ENCODE measurements around the gene SPP1.

SPP1 gene

DNA sequence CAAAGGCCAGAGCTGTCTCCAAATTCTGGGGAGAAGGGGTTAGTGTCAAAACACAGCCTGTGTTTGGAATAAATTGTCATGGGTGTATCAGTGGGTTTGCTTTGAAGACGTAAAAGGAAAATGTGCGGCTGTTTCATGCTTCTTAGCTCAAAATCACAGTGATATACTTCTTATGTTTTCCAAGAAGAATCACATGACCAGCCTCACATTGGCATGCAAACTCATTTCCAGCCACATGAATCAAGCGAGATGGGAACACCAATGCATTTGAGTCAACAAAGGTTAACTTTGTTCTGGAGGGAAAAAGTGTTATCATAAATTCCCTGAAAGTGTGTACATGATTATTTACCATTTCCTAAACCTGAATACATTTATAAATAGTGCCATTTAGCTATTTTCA is 19.0 kb upstream of the SPP1 start:
- H3K27me3 ChIP-seq (replicated peaks; ENCODE audit: control insufficient read depth, insufficient read depth, low read length): no peaks in the 10 kb centered on the region; the same call in 1 of the 2 replicates
- H3K36me3 ChIP-seq (ENCODE audit: control insufficient read depth, insufficient read depth, low read length): no peaks in the 10 kb centered on the region
- no peak overlapping the region for H3K4me3 ChIP-seq (replicated peaks; ENCODE audit: low read depth, low read length)
- no peak for DNase-seq (ENCODE audit: extremely low read depth, insufficient read length)
- TF ChIP-seq, protein P1, sequence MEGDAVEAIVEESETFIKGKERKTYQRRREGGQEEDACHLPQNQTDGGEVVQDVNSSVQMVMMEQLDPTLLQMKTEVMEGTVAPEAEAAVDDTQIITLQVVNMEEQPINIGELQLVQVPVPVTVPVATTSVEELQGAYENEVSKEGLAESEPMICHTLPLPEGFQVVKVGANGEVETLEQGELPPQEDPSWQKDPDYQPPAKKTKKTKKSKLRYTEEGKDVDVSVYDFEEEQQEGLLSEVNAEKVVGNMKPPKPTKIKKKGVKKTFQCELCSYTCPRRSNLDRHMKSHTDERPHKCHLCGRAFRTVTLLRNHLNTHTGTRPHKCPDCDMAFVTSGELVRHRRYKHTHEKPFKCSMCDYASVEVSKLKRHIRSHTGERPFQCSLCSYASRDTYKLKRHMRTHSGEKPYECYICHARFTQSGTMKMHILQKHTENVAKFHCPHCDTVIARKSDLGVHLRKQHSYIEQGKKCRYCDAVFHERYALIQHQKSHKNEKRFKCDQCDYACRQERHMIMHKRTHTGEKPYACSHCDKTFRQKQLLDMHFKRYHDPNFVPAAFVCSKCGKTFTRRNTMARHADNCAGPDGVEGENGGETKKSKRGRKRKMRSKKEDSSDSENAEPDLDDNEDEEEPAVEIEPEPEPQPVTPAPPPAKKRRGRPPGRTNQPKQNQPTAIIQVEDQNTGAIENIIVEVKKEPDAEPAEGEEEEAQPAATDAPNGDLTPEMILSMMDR (IDR thresholded peaks at IDR 0.05; ENCODE audit: insufficient read depth, low read length, poor library complexity, severe bottlenecking): no peak

DNA sequence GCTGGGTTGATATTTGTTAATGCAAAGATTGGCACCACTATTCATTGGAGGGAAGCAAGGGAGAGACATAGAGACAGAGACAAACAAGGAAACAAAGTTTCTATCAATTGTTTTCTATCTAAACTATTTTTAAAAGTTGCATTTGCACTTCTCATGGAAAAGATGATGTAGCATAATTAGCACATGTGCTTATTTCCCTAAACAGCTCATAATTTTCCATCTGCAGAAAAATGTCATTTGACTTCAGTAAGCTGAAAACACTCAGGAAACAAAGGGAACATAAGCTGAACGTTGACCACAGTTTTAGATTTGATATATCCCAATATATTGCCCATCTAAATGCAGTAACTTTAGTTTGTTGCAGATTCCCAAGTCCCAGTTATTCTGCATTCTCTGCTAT is 18.5 kb upstream of the SPP1 start:
- TF ChIP-seq, protein P1 (IDR thresholded peaks at IDR 0.05; ENCODE audit: insufficient read depth, low read length, poor library complexity, severe bottlenecking): no peak
- H3K36me3 ChIP-seq (ENCODE audit: control insufficient read depth, insufficient read depth, low read length): no peaks in the 10 kb centered on the region
- H3K4me3 ChIP-seq (replicated peaks; ENCODE audit: low read depth, low read length): no peak overlapping the region
- no peak for DNase-seq (ENCODE audit: extremely low read depth, insufficient read length)
- H3K27me3 ChIP-seq (replicated peaks; ENCODE audit: control insufficient read depth, insufficient read depth, low read length): no peaks in the 10 kb centered on the region; the same call in 1 of the 2 replicates

DNA sequence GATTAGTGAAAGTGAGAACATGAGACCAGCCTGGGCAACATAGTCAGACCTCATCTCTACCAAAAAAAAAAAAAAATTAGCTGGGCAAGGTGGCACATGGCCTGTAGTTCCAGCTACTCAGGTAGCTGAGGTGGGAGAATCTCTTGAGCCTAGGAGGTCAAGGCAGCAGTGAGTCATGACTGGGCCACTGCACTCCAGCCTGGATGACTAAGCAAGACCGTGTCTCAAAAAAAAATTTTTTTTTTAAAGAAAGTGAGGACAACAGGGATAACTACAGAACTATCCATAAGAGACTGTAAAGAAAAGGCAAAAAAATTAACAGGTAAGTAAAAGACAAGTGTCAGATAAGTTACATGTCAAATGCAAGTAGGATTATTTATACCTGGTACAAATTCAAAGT is 13.5 kb upstream of the SPP1 start:
- DNase-seq (ENCODE audit: extremely low read depth, insufficient read length): no peak
- Histone ChIP-seq H3K27me3 (replicated peaks; ENCODE audit: control insufficient read depth, insufficient read depth, low read length) (no peaks in the 10 kb centered on the region), H3K36me3 (ENCODE audit: control insufficient read depth, insufficient read depth, low read length) (no peaks in the 10 kb centered on the region), H3K4me3 (replicated peaks; ENCODE audit: low read depth, low read length) (no peak overlapping the region)
- TF ChIP-seq, protein P1 (IDR thresholded peaks at IDR 0.05; ENCODE audit: insufficient read depth, low read length, poor library complexity, severe bottlenecking): no peak

DNA sequence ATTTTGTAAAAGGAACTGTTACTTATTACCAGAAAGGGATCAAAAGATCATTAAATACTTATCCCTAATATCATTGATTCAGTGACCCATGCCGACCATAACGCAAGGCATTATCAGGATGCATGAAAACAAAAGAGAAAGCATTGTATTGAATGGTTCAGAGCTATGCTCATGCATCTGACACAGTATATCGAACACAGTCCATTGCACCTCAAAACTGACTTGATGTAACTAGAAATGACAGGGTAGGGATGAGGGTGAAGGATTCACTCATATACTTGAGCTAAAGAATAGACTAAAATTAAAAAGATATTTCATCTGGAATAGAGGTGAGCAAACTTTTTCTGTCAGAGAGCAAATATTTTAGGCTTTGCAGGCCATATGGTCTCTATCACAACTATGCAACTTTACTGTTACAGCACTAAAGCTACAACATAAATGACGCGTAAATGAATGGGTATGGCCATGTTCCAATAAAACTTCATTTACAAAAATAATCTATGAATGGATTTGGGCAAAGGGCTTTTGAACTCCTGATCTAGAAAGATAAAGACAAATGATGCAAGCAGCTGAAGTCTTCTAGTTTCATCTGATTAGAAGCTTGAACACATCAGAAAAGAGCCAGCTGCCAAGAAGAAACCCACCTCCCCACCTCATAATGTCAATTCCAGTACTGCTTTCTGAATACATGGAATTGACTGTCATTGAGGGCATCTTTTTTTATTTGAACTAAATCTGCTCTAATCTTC is 12.9 kb upstream of the SPP1 start:
- no peak overlapping the region for H3K4me3 ChIP-seq (replicated peaks; ENCODE audit: low read depth, low read length)
- DNase-seq (ENCODE audit: extremely low read depth, insufficient read length): no peak
- no peaks in the 10 kb centered on the region for H3K36me3 ChIP-seq (ENCODE audit: control insufficient read depth, insufficient read depth, low read length)
- no peaks in the 10 kb centered on the region for H3K27me3 ChIP-seq (replicated peaks; ENCODE audit: control insufficient read depth, insufficient read depth, low read length)
- TF ChIP-seq, protein P1 (IDR thresholded peaks at IDR 0.05; ENCODE audit: insufficient read depth, low read length, poor library complexity, severe bottlenecking): no peak

DNA sequence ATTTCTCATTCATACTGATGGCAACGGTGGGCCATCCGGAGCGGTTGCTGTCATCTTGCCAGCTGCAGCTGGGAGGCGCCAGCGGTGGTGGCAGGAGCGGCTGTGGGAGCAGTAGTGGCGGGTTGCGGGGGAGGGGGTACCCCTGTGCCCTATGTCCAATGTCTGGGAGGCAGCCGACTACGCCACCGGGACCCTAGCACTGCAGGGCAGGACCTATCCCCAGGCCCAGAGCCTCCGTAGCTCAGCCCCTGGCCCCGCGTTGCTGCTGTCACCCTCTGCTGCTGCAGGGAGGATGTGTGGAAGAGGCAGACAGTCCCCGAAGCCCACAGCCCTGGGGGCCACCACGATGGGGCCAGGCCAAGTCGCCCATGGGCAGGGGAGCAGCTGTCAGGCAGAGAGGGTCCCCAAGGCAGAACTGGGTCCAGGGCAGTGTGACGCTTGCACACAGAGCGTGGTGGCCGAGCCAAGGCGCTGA is 10.0 kb upstream of the SPP1 start:
- DNase-seq (ENCODE audit: extremely low read depth, insufficient read length): no peak
- TF ChIP-seq, protein P1 (IDR thresholded peaks at IDR 0.05; ENCODE audit: insufficient read depth, low read length, poor library complexity, severe bottlenecking): no peak
- Histone ChIP-seq H3K36me3 (ENCODE audit: control insufficient read depth, insufficient read depth, low read length) (no peaks in the 10 kb centered on the region), H3K4me3 (replicated peaks; ENCODE audit: low read depth, low read length) (no peak overlapping the region), H3K27me3 (replicated peaks; ENCODE audit: control insufficient read depth, insufficient read depth, low read length) (no peaks in the 10 kb centered on the region)
